T-helper 17 cell (primary cell): ENCODE measurements around the gene DCDC1. TPM values are rescaled to one million over a fixed set of nuclear protein-coding genes. Genes with fewer than 3 reads are reported as not detected.

Experiments
- ATAC-seq: fragments of 150-1000 bp; cut with Tn5 transposase; 2 replicates; pipeline ENCODE4 v1.10.0; 2021; ENCODE audit warnings: mild to moderate bottlenecking, moderate library complexity
- DNase-seq, 3 donors: peaks; one replicate each; pipeline versions ENCODE4 v3.0.0 to v3.0.0-alpha.2; 2020 to 2021
- H3K9me3 ChIP-seq: one replicate; pipeline ENCODE4 v1.7.0; 2013; ENCODE audit warnings: low read length, mild to moderate bottlenecking; ENCODE audit not compliant: control insufficient read depth, poor library complexity, severe bottlenecking
- H3K27ac Mint-ChIP-seq: one replicate; pipeline ENCODE4 v1.8.0; 2022; ENCODE audit warnings: mild to moderate bottlenecking, moderate library complexity, mixed read lengths
- H3K27me3 Mint-ChIP-seq: one replicate; pipeline ENCODE4 v1.8.0; 2022; ENCODE audit warnings: mixed read lengths
- H3K36me3 Mint-ChIP-seq: one replicate; pipeline ENCODE4 v1.8.0; 2022; ENCODE audit warnings: low read depth, mixed read lengths
- H3K4me1 Mint-ChIP-seq: one replicate; pipeline ENCODE4 v1.8.0; 2022; ENCODE audit warnings: mild to moderate bottlenecking, mixed read lengths
- H3K4me3 Mint-ChIP-seq: one replicate; pipeline ENCODE4 v1.8.0; 2022; ENCODE audit warnings: mild to moderate bottlenecking, moderate library complexity, mixed read lengths
- total RNA-seq, 4 donors: library from RNA in 2 of 4; stranded (reverse) in 2 of 4; gene quantifications; one replicate each; pipeline ENCODE4 v1.2.3 and lab custom pipeline; 2022 to 2026

The DCDC1 gene
- total RNA-seq, 2 donors from 2014 or later: 0.21 to 0.45 TPM

DNA sequence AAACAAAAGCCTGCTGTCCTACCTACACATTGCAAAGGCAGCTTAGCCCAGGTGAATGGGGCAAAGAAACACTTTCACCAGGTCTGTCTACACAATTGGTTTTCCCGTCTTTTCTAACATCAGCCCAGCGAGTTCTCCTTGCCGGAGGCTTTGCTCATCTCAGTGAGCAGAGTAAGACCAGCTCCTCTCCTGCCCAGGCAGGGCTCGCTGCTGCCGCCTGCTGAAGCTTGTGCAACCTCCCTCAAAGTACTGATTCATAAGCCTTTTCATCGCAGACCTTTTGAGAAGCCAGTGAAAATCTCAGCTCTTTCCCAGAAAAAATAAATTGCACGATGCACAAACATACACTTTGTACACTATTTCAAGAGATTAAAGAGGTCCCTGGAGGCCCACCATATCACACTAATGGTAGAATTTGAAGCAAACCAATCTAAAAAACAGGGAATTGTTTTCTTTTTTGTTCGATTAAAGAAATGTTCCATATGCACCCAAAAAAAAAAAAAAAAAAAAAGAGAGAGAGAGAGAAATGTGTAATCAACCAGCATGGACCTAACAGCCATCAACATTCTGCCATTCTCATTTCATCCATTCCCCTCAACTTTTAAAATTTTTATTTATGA lies 455.3 kb downstream of the DCDC1 start:
- DNase-seq: no peak
- Mint-ChIP-seq H3K27me3 (peaks cover 21% of the 10 kb centered on the region), H3K4me1 (no peaks in the 10 kb centered on the region), H3K4me3 (no peak overlapping the region), H3K36me3 (no peaks in the 10 kb centered on the region), H3K27ac (no peak overlapping the region)
- no peak for ATAC-seq
- no peaks in the 10 kb centered on the region for H3K9me3 ChIP-seq

DNA sequence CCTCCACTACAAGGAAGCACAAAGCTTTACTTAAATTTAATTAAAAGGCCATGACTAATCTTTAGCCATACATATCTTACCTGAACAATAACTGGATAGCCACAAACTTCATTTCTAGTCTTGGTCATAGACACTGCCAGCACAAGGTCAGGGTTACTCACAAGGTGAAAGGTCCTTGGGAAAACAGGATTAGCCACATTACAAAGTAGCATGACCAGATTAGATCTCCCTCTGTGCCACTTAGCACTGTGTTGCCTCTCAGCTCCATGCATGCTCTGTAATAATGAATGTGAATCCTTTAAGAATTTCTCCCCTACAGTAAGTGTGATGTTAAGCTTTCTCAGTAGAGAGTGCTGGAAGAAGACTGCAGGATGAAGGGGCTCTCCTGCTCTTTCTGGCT lies 458.3 kb downstream of the DCDC1 start:
- Mint-ChIP-seq H3K36me3 (no peaks in the 10 kb centered on the region), H3K27ac (no peak overlapping the region), H3K4me1 (no peaks in the 10 kb centered on the region), H3K4me3 (no peak overlapping the region), H3K27me3 (peaks cover 5% of the 10 kb centered on the region)
- H3K9me3 ChIP-seq: no peaks in the 10 kb centered on the region
- DNase-seq (no peak), ATAC-seq (no peak)

DNA sequence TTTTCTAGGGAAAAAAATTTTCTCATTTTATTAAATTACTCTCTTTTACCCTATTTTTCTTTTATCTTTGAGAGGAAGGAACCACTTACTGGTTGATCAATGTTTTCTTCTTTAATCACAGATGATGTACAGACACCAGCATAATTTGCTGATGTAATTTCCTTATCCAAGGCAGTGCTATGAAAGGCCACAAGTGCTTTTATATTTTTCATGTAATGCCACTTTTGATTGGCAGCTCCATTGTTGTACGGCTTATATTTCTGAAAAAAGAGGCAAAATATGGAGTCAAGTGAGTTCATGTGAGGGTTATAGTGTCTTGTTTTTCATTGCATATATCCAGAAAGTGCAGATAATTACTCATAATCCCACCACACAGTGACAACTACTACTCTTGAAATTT lies 460.7 kb downstream of the DCDC1 start:
- DNase-seq (no peak), ATAC-seq (no peak)
- H3K27me3 Mint-ChIP-seq: no peaks in the 10 kb centered on the region
- H3K4me3 Mint-ChIP-seq: no peak overlapping the region
- no peaks in the 10 kb centered on the region for H3K4me1 Mint-ChIP-seq
- no peaks in the 10 kb centered on the region for H3K9me3 ChIP-seq
- no peak overlapping the region for H3K27ac Mint-ChIP-seq
- H3K36me3 Mint-ChIP-seq: no peaks in the 10 kb centered on the region

GRCh38 chr11:30908272-30908671 lies 461.3 kb downstream of the DCDC1 start:
- Mint-ChIP-seq H3K4me3 (no peak overlapping the region), H3K27me3 (no peaks in the 10 kb centered on the region), H3K27ac (no peak overlapping the region), H3K4me1 (no peaks in the 10 kb centered on the region), H3K36me3 (no peaks in the 10 kb centered on the region)
- DNase-seq (no peak), ATAC-seq (no peak)
- no peaks in the 10 kb centered on the region for H3K9me3 ChIP-seq

GRCh38 chr11:30902929-30903328 lies 466.6 kb downstream of the DCDC1 start:
- no peak overlapping the region for H3K27ac Mint-ChIP-seq
- H3K27me3 Mint-ChIP-seq: no peaks in the 10 kb centered on the region
- no peaks in the 10 kb centered on the region for H3K4me1 Mint-ChIP-seq
- H3K36me3 Mint-ChIP-seq: no peaks in the 10 kb centered on the region
- no peak overlapping the region for H3K4me3 Mint-ChIP-seq
- ATAC-seq (no peak), DNase-seq (no peak)
- no peaks in the 10 kb centered on the region for H3K9me3 ChIP-seq

DNA sequence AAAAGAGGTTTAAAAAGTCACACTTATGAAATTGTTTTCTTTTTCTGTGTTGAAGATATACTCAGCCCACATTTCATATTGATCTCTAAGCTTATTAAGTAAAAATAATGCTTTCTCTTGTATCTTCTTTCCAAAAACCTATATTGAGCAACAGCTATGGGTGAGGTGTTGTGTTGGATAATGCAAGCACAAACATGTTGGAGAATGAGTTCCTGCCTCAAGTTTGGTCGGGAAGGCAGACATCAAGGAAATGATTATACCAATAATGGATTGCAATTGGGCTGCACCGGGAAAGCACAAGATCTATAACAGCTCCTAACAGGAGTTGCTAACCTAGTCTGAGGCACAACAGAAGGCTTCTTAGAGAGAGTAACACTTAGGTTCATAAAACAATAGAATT lies 474.5 kb downstream of the DCDC1 start:
- H3K9me3 ChIP-seq: no peaks in the 10 kb centered on the region
- Mint-ChIP-seq H3K4me1 (no peaks in the 10 kb centered on the region), H3K27me3 (no peaks in the 10 kb centered on the region), H3K36me3 (no peaks in the 10 kb centered on the region), H3K4me3 (no peak overlapping the region), H3K27ac (no peak overlapping the region)
- ATAC-seq: no peak
- DNase-seq: no peak

DNA sequence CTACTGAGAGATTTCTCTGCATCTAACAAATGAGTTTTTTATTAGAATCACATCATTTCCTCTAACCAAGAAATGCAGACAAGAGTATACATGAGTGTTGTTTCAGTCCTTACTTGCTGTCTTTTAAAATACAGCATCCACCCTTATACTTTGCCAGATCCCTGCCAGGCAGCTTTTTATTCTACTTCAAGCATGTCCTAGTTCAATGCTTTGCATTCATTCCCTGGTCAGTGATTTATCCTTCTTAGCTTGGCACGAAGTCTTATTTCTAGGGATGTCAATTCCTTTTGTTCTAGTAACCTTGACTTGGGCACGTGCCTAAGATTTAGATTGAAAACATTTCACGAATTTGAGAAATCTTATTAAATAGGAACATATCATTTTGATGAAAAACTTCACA lies 476.2 kb downstream of the DCDC1 start:
- H3K27ac Mint-ChIP-seq: no peak overlapping the region
- H3K9me3 ChIP-seq: no peaks in the 10 kb centered on the region
- H3K4me3 Mint-ChIP-seq: no peak overlapping the region
- DNase-seq (no peak), ATAC-seq (no peak)
- H3K27me3 Mint-ChIP-seq: no peaks in the 10 kb centered on the region
- H3K4me1 Mint-ChIP-seq: no peaks in the 10 kb centered on the region
- no peaks in the 10 kb centered on the region for H3K36me3 Mint-ChIP-seq

DNA sequence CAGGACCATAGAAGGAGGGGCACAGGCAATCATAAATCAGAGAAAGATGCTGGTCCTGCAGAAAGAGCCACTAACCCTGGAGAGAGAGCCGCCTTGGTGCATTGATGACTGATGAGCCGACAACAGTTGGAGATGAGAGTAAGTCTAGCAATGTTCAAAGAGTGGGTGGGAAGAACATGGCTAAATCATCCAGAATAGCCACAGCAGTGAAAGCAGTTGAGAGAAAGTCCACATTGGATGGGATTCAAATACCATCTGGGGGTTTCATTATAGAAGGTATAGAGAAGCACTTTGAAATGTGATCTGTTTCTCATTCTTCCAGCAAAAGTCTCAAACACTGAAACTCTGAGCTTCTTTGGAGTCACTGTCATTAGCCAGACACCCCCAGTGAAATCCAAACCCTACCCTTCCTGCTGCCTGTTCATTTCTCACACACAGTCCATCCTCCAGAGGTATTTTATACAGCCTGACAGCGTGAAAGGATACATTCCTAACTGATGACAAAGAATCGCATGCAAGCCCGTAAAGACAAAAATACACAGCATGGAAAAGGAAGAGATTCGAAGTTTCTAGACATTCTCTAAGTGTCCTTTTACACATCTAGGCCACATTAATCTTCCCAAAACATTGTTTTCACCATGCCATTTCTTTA lies 480.3 kb downstream of the DCDC1 start:
- H3K27ac Mint-ChIP-seq: no peak overlapping the region
- no peak overlapping the region for H3K4me3 Mint-ChIP-seq
- no peaks in the 10 kb centered on the region for H3K27me3 Mint-ChIP-seq
- no peaks in the 10 kb centered on the region for H3K4me1 Mint-ChIP-seq
- no peak for ATAC-seq
- no peaks in the 10 kb centered on the region for H3K36me3 Mint-ChIP-seq
- DNase-seq: no peak
- H3K9me3 ChIP-seq: no peaks in the 10 kb centered on the region

GRCh38 chr11:30879322-30880005 lies 490.1 kb downstream of the DCDC1 start:
- ATAC-seq: no peak
- Mint-ChIP-seq H3K4me1 (no peaks in the 10 kb centered on the region), H3K27ac (no peak overlapping the region), H3K36me3 (no peaks in the 10 kb centered on the region), H3K4me3 (no peak overlapping the region), H3K27me3 (peaks cover 12% of the 10 kb centered on the region)
- H3K9me3 ChIP-seq: no peaks in the 10 kb centered on the region
- no peak for DNase-seq

DNA sequence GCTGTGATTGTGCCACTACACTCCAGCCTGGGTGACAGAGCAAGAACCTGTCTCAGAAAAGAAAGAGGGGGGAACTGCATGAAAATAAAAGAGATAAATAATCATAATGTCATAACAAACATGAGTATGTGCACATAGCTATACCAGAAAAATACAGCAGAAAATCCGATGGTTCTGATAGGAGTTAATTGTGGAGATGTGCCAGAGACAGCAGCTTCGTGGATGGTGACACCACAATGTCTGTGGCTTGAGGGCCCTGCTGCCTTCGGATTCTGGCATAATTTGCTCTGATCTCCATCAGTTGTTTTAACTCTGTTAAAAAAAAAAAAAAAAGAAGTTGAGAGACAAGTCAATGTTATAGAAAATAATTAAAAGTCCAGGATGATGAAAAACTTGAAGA lies 491.1 kb downstream of the DCDC1 start:
- ATAC-seq (no peak), DNase-seq (no peak)
- Mint-ChIP-seq H3K27me3 (peaks cover 12% of the 10 kb centered on the region), H3K27ac (no peak overlapping the region), H3K36me3 (no peaks in the 10 kb centered on the region), H3K4me3 (no peak overlapping the region), H3K4me1 (no peaks in the 10 kb centered on the region)
- H3K9me3 ChIP-seq: no peaks in the 10 kb centered on the region

GRCh38 chr11:30876663-30877396 lies 492.7 kb downstream of the DCDC1 start:
- Mint-ChIP-seq H3K4me1 (no peaks in the 10 kb centered on the region), H3K27me3 (peaks cover 5% of the 10 kb centered on the region), H3K4me3 (no peak overlapping the region), H3K36me3 (no peaks in the 10 kb centered on the region), H3K27ac (no peak overlapping the region)
- no peak for ATAC-seq
- H3K9me3 ChIP-seq: no peaks in the 10 kb centered on the region
- DNase-seq: no peak

DNA sequence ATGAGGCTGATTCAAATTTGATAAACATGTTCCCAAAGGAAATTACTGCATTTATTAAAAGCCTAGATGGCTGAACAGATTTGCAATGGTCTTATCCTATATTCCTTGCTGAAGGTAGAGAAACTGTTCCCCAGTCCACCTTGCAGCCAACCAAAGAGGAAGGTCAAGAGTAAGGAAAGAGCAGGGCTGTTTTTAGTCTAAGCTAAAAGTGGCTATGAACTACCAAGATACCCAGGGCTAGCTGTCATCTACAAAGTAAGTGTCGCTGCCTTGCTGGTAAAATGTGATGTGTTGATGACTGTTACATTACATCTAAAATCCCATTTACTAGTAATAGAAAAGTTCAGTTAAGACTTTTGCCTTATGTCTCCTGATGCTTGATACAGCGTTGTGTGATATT lies 493.3 kb downstream of the DCDC1 start:
- H3K27me3 Mint-ChIP-seq: peaks cover 5% of the 10 kb centered on the region
- no peaks in the 10 kb centered on the region for H3K36me3 Mint-ChIP-seq
- H3K9me3 ChIP-seq: no peaks in the 10 kb centered on the region
- no peak overlapping the region for H3K4me3 Mint-ChIP-seq
- ATAC-seq: no peak
- no peak for DNase-seq
- H3K27ac Mint-ChIP-seq: no peak overlapping the region
- no peaks in the 10 kb centered on the region for H3K4me1 Mint-ChIP-seq

DNA sequence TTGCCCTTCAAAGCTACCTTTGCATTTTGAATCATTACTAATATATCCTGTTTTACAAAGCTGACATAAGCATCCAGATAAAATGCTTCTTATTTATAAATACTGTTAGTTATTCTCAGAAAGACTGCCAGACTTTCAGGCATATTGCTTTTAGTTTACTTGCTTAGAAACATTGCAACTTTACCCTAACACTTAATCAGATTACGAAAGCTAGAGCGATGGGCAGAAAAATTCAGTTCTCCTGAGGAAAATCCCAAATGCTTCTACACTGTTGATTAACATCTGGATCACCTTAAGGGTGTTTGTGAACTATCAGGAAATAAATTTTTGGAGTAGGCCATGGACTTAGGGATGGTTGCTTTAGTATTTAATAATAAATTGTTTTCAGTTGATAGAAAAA lies 493.7 kb downstream of the DCDC1 start:
- no peaks in the 10 kb centered on the region for H3K4me1 Mint-ChIP-seq
- H3K4me3 Mint-ChIP-seq: no peak overlapping the region
- ATAC-seq (no peak), DNase-seq (no peak)
- H3K27ac Mint-ChIP-seq: no peak overlapping the region
- peaks cover 5% of the 10 kb centered on the region for H3K27me3 Mint-ChIP-seq
- no peaks in the 10 kb centered on the region for H3K36me3 Mint-ChIP-seq
- H3K9me3 ChIP-seq: no peaks in the 10 kb centered on the region
